ENCODE measurements around the gene TXNDC5. TPM values are rescaled to one million over a fixed set of nuclear protein-coding genes. Genes with fewer than 3 reads are reported as not detected.

The TXNDC5 gene
- total and polyA plus RNA-seq, 2 donors (not counting 3 experiments of a cell fraction or from before 2014, with no cell fraction given), result 1,665 to 2,629 TPM

GRCh38 chr6:7912024-7912423 lies 1.4 kb upstream of the TXNDC5 start:
- no peaks in the 10 kb centered on the region for H3K27me3 ChIP-seq (ENCODE audit: control insufficient read depth in 2 of 2, insufficient read depth in 2 of 2, low read length in 2 of 2)
- peaks cover 33% of the 10 kb centered on the region for H3K4me1 ChIP-seq (ENCODE audit: control insufficient read depth, extremely low read depth, insufficient read depth, low read length)
- intact Hi-C loops (cut with micrococcal nuclease) (no loop called here), dilution Hi-C loops (cut with MboI; ENCODE audit: extremely low pct_ligation_motif_present, low sequenced_read_pairs) (no loop called here)
- peaks cover 33% of the 10 kb centered on the region for H3K79me2 ChIP-seq (ENCODE audit: control insufficient read depth, insufficient read depth, low read length)
- H3K9me1 ChIP-seq (replicated peaks; ENCODE audit: control insufficient read depth, extremely low read depth, insufficient read depth, low read length), result no peaks in the 10 kb centered on the region
- H4K20me1 ChIP-seq (replicated peaks; ENCODE audit: control insufficient read depth, extremely low read depth, insufficient read depth, low read length), result no peaks in the 10 kb centered on the region
- BruUV-seq (replicated peaks), result no TSS peak
- peaks cover 8 to 12% of the 10 kb centered on the region in 2 experiments for H3K36me3 ChIP-seq (ENCODE audit: control insufficient read depth in 2 of 2, extremely low read depth in 1 of 2, insufficient read depth in 2 of 2, low read length in 2 of 2)
- no peak overlapping the region for H3K27ac ChIP-seq (ENCODE audit: insufficient read depth, low read depth, low read length)
- H3K9me3 ChIP-seq (replicated peaks; ENCODE audit: control insufficient read depth, insufficient read depth, low read length), result no peaks in the 10 kb centered on the region
- TF ChIP-seq POLR2AphosphoS5 (IDR thresholded peaks at IDR 0.05; ENCODE audit: insufficient read depth, low read depth, low read length) (no peak), JUN (IDR thresholded peaks at IDR 0.05; ENCODE audit: borderline replicate concordance, insufficient read depth, insufficient read length, low read depth) (no peak), MYC (IDR thresholded peaks at IDR 0.05; ENCODE audit: low read depth, low read length) (no peak), CTCF (IDR thresholded peaks at IDR 0.05; ENCODE audit: extremely low read depth in 1 of 2, insufficient read depth in 1 of 2, low read depth in 1 of 2, low read length in 2 of 2) (no peak), POLR2A (IDR thresholded peaks at IDR 0.05; ENCODE audit: low read depth, low read length) (no peak), GATA2 (IDR thresholded peaks at IDR 0.05; ENCODE audit: insufficient read depth, insufficient read length, low read depth, low read length) (no peak), FOS (IDR thresholded peaks at IDR 0.05; ENCODE audit: borderline replicate concordance, insufficient read depth, low read length) (no peak), EZH2 (IDR thresholded peaks at IDR 0.05; ENCODE audit: borderline replicate concordance, low read depth, low read length, severe bottlenecking) (no peak)
- TF ChIP-seq, protein P1, sequence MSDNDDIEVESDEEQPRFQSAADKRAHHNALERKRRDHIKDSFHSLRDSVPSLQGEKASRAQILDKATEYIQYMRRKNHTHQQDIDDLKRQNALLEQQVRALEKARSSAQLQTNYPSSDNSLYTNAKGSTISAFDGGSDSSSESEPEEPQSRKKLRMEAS (IDR thresholded peaks at IDR 0.05; ENCODE audit: insufficient read depth, insufficient read length), result no peak
- no peak overlapping the region for H3K4me3 ChIP-seq (replicated peaks in 1 of 3; ENCODE audit: insufficient read depth in 1 of 3, low read depth in 1 of 3, low read length in 3 of 3)
- no peak for FAIRE-seq
- ChIA-PET POLR2A (interaction anchor here (1.1 kb wide), 1 partner anchor 186 kb away, joined by 3 read pairs; the partner anchor contains the start of gene BMP6), CTCF (interaction anchor here (1.4 to 1.6 kb wide), 3 partner anchors 28 to 94 kb away, joined by 3 to 14 read pairs (median 7); no protein-coding TSS in a partner anchor)
- no peak overlapping the region for H3K4me2 ChIP-seq (ENCODE audit: insufficient read depth, low read length)
- no peak overlapping the region for H3K9ac ChIP-seq (replicated peaks; ENCODE audit: extremely low read depth, insufficient read depth, low read length)
- no peak for DNase-seq (ENCODE audit: low read depth, low spot score)
- H2AFZ ChIP-seq (ENCODE audit: low read depth, low read length), result no peak overlapping the region

Data from endothelial cell of umbilical vein (primary cell).